Esophagus muscularis mucosa (tissue), 3 donors: ENCODE measurements around the gene UBE2E2.

Source experiments
- CTCF ChIP-seq, 3 experiments: fragments of 200-600 bp in 2 of 3; fragments of 450-650 bp in 1 of 3; sonication (generic) in 2 of 3; IDR thresholded peaks; one replicate each; pipeline ENCODE4 v1.5.1; 2017 to 2019; ENCODE audit warnings: antibody characterized with exemption in 3 of 3, mild to moderate bottlenecking in 2 of 3, moderate library complexity in 1 of 3
- POLR2A ChIP-seq: fragments of 450-650 bp; IDR thresholded peaks from one replicate; pipeline ENCODE4 v1.6.1; 2017; ENCODE audit warnings: antibody characterized with exemption, moderate library complexity, mild to moderate bottlenecking, low read depth

GRCh38 chr3:23480329-23480714 lies 277.2 kb downstream of the UBE2E2 start:
- no peak for TF ChIP-seq POLR2A
- TF ChIP-seq CTCF (IDR thresholded peaks at IDR 0.05), result no peak
